Measurements from ENCODE around the gene SH2B2. TPM values are rescaled to one million over a fixed set of nuclear protein-coding genes. Genes with fewer than 3 reads are reported as not detected.
"Not testable (repeated sequence)": the region's sequence is repeated elsewhere in the genome, so short reads cannot be mapped to it uniquely, and the experiment has no call there.

The SH2B2 gene
- total RNA-seq, 1 experiment from 2014 or later: 62.6 TPM

- H3K4me3 ChIP-seq; H3K27ac ChIP-seq; H3K27me3 ChIP-seq (replicated peaks); H3K9me3 ChIP-seq (replicated peaks); DNase-seq (ENCODE audit: low read depth in 1 of 2, low spot score in 2 of 2); H3K4me1 ChIP-seq (replicated peaks); H3K36me3 ChIP-seq: not testable (repeated sequence)
Measured at GRCh38 chr7:102337002-102337401, 50.3 kb downstream of the SH2B2 start.

DNA sequence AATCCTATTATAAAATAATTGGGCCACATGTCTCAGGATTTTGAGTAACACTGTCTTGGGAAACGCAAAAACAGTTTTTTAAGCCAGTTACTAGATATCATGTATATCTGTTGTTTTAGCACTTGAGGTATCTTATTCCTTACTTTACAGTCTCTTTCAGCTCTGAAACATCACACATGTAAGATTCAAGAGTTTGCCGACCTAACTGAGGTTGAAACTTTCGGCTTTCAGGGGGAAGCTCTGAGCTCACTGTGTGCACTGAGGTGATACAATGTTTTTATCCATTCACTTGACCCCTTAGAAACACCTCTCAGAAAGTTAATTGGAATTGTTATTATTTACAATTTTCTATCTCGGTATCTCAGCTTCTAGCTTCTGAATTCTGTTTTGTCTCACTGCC is 50.8 kb downstream of the SH2B2 start:
- not testable (repeated sequence) for H3K4me1 ChIP-seq (replicated peaks); H3K27ac ChIP-seq; H3K27me3 ChIP-seq (replicated peaks); H3K4me3 ChIP-seq; H3K9me3 ChIP-seq (replicated peaks); H3K36me3 ChIP-seq; DNase-seq (ENCODE audit: low read depth in 1 of 2, low spot score in 2 of 2)

DNA sequence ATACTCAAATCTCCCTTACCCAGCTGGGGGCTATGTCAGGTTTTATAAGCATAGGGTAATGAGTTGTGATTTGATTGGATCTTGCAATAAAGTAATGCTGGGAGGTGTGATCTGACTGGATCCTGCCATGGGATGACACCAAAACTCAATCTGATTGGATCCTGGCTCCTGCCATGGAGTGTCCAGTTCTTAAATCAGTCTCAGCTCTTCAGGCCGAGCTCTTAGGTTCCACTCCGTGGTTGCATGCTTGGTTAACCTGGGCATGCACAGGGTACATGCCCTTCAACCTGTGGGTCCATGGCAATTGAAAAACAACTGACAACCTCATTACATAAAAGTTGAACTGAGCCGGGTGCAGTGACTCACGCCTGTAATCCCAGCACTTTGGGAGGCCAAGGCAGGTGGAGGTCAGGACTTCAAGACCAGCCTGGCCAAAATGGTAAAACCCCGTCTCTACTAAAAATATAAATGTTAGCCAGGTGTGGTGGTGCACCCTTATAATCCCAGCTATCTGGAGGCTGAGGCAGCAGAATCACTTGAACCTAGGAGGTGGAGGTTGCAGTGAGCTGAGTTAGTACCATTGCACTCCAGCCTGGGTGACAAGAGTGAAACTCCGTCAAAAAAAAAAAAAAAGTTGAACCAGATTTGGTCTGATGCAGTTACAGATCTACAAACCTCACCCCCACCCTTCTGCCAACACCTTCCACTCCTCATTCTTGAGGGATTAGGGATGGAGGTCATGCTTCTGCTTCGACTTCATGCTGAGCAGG is 54.1 kb downstream of the SH2B2 start:
- not testable (repeated sequence) for H3K9me3 ChIP-seq (replicated peaks); H3K27ac ChIP-seq

GRCh38 chr7:102346983-102347382 is 60.3 kb downstream of the SH2B2 start:
- not testable (repeated sequence) for DNase-seq (ENCODE audit: low read depth in 1 of 2, low spot score in 2 of 2); H3K27me3 ChIP-seq (replicated peaks); H3K9me3 ChIP-seq (replicated peaks); H3K27ac ChIP-seq; H3K4me3 ChIP-seq; H3K36me3 ChIP-seq; H3K4me1 ChIP-seq (replicated peaks)

More for the DNA sequence above, 54.1 kb downstream of the SH2B2 start:
- DNase-seq (ENCODE audit: low read depth in 1 of 2, low spot score in 2 of 2); H3K4me3 ChIP-seq; H3K36me3 ChIP-seq; H3K27me3 ChIP-seq (replicated peaks); H3K4me1 ChIP-seq (replicated peaks): not testable (repeated sequence)

DNA sequence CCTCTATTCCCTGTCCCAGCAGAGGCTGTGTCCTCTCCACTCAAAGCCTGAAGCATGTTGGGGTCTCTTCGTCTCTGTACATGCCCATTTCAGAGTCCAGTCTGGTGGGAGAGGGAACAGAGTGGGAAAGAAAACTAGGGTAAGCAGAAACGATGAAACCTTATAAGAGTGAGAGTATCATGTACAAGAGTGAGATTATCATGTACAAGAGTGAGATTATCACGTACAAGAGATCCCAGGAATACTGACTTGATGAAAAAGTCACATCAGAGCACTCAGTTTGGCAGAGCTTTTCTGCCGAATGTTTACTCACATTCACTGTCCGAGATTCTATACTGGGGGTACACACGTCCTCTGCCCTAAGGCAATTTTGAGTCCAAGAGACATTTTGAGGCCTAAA is 69.7 kb downstream of the SH2B2 start, which contains the start of gene SPDYE6:
Gene SPDYE6, minus strand, starts transcription at position 101 of the 400 bp plus-strand sequence. CDS start 421 bp downstream, outside the sequence.
- H3K36me3 ChIP-seq; H3K9me3 ChIP-seq (replicated peaks); DNase-seq (ENCODE audit: low read depth in 1 of 2, low spot score in 2 of 2); H3K27me3 ChIP-seq (replicated peaks); H3K4me1 ChIP-seq (replicated peaks); H3K27ac ChIP-seq; H3K4me3 ChIP-seq: not testable (repeated sequence)

GRCh38 chr7:102363549-102364393 is 77.1 kb downstream of the SH2B2 start:
- not testable (repeated sequence) for H3K27me3 ChIP-seq (replicated peaks); H3K36me3 ChIP-seq; H3K4me1 ChIP-seq (replicated peaks); H3K9me3 ChIP-seq (replicated peaks)
- peak overlapping the region; percentile 47 for H3K4me3 ChIP-seq
- peak; percentile 94 to 98 for DNase-seq (ENCODE audit: low read depth in 1 of 2, low spot score in 2 of 2)
- H3K27ac ChIP-seq: peak overlapping the region; percentile 43; the same call in 1 of the 2 replicates

DNA sequence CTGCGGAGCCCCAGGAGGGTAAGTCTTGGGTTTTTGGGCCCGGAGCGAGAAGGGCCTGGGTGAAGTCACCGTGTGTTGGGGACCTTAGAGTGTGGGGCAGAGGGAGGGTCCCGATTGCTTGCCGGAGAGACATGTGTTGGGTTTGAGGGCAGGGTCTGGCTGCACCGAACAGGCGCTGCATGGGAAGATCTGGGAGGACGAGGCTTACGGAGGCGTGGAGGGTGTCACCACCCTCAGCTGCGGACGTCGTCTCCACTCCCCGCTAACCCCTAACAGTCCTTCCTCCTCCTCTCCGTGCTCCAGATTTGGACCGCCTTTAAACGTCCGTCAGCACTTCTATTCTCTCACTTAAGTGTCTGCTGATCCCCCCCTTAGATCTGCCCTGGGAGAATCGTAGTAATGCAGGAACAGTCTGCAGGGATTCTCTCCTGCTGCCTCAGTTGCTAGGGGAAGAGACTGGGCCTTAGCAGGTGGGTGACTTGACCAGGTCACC is 77.8 kb downstream of the SH2B2 start:
- DNase-seq (ENCODE audit: low read depth in 1 of 2, low spot score in 2 of 2); H3K27ac ChIP-seq; H3K36me3 ChIP-seq; H3K4me1 ChIP-seq (replicated peaks); H3K9me3 ChIP-seq (replicated peaks); H3K27me3 ChIP-seq (replicated peaks): not testable (repeated sequence)
- peak overlapping the region; percentile 47 for H3K4me3 ChIP-seq

DNA sequence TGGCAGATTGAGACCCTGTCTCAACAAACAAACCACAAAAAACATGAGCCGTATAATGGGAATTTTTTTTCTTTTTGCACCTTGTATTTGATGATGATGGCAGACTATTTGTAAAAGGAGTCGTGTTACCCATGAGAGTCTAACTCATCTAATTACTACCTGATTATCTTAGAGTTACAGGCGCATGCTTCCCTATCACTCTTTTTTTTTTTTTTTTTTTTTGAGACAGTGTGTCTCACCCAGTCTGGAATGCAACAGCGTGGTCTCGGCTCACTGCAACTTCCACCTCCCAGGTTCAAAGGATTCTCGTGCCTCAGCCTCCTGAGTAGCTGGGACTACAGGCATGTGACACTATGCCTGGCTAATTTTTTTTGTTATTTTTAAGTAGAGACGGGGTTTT is 78.7 kb downstream of the SH2B2 start:
- DNase-seq (ENCODE audit: low read depth in 1 of 2, low spot score in 2 of 2); H3K27ac ChIP-seq; H3K36me3 ChIP-seq; H3K27me3 ChIP-seq (replicated peaks); H3K4me1 ChIP-seq (replicated peaks); H3K4me3 ChIP-seq; H3K9me3 ChIP-seq (replicated peaks): not testable (repeated sequence)

- H3K9me3 ChIP-seq (replicated peaks); H3K4me3 ChIP-seq; H3K4me1 ChIP-seq (replicated peaks); DNase-seq (ENCODE audit: low read depth in 1 of 2, low spot score in 2 of 2); H3K27me3 ChIP-seq (replicated peaks); H3K27ac ChIP-seq; H3K36me3 ChIP-seq: not testable (repeated sequence)
Measured at GRCh38 chr7:102370038-102370437, 83.4 kb downstream of the SH2B2 start.

Other genes starting within 250 kb of the SH2B2 start
- gene SPDYE6, start 69.6 kb downstream of the SH2B2 start, total RNA-seq (2014; rRNA removed; shearing (Covaris generic)): not detected in 2 replicates
- 29.6 and 30.7 TPM in 2 replicates for gene PRKRIP1, start 109.5 kb downstream of the SH2B2 start, total RNA-seq (2014; rRNA removed; shearing (Covaris generic))
- 18.3 and 27.0 TPM in 2 replicates for gene ORAI2, start 146.7 kb downstream of the SH2B2 start, total RNA-seq (2014; rRNA removed; shearing (Covaris generic))
- 26.4 and 27.4 TPM in 2 replicates for gene ALKBH4, start 178.0 kb downstream of the SH2B2 start, total RNA-seq (2014; rRNA removed; shearing (Covaris generic))
- 43.3 and 66.3 TPM in 2 replicates for gene LRWD1, start 178.1 kb downstream of the SH2B2 start, total RNA-seq (2014; rRNA removed; shearing (Covaris generic))
- gene POLR2J, start 192.1 kb downstream of the SH2B2 start, total RNA-seq (2014; rRNA removed; shearing (Covaris generic)): 17.8 and 44.1 TPM in 2 replicates
- gene RASA4B, start 230.9 kb downstream of the SH2B2 start, total RNA-seq (2014; rRNA removed; shearing (Covaris generic)): 4.0 and 9.5 TPM in 2 replicates